ENCODE data around the gene CDC40.
A peak's percentile ranks its signal among the peaks of the same experiment; 100 is the strongest.
"Not testable (repeated sequence)": the region's sequence is repeated elsewhere in the genome, so short reads cannot be mapped to it uniquely, and the experiment has no call there.

CDC40 gene

DNA sequence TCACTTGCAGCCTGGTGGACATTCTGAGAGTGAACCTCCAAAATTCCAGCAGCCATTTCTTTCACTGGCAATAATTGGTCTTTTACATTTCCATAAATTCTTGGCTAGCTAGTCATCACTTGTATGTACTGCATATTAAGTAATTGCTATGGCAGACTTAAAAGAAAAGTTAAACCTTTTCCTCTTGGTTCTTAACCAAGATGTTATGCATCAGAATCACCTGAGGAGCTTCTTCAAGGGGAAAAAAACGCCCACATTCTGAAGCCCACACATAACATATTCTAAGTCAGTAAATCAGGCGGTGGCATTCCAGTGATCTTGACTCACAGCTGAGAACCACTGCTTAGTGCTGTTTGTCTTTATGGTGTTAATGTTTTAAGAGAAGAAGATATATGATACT is 37.0 kb downstream of the CDC40 start:
- no peak overlapping the region for H3K4me3 ChIP-seq (ENCODE audit: control insufficient read depth, low read depth, low read length)
- TF ChIP-seq, protein P1, sequence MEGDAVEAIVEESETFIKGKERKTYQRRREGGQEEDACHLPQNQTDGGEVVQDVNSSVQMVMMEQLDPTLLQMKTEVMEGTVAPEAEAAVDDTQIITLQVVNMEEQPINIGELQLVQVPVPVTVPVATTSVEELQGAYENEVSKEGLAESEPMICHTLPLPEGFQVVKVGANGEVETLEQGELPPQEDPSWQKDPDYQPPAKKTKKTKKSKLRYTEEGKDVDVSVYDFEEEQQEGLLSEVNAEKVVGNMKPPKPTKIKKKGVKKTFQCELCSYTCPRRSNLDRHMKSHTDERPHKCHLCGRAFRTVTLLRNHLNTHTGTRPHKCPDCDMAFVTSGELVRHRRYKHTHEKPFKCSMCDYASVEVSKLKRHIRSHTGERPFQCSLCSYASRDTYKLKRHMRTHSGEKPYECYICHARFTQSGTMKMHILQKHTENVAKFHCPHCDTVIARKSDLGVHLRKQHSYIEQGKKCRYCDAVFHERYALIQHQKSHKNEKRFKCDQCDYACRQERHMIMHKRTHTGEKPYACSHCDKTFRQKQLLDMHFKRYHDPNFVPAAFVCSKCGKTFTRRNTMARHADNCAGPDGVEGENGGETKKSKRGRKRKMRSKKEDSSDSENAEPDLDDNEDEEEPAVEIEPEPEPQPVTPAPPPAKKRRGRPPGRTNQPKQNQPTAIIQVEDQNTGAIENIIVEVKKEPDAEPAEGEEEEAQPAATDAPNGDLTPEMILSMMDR (IDR thresholded peaks at IDR 0.05; ENCODE audit: control insufficient read depth, insufficient read depth, low read depth, low read length, missing control alignments), result no peak
- no peak for DNase-seq (ENCODE audit: low read depth)

DNA sequence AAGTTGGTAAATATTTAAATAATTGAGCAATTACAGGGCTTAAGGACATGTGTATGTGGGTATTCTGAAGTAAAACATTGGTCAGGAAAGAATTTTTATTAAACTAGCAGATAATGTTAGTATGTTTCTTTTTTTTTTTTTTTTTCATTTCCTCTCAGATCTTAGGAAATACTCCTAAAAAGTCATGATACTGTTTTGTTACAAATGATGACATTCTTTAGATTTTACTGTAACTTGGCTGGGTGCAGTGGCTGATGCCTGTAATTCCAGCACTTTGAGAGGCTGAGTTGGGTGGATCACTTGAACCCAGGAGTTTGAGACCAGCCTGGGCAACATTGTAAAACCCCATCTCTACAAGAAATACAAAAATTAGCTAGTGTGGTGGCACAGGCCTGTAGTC is 41.5 kb downstream of the CDC40 start:
- no peak overlapping the region for H3K4me3 ChIP-seq (ENCODE audit: control insufficient read depth, low read depth, low read length)
- TF ChIP-seq, protein P1 (IDR thresholded peaks at IDR 0.05; ENCODE audit: control insufficient read depth, insufficient read depth, low read depth, low read length, missing control alignments), result no peak
- DNase-seq (ENCODE audit: low read depth), result peak; percentile 32

DNA sequence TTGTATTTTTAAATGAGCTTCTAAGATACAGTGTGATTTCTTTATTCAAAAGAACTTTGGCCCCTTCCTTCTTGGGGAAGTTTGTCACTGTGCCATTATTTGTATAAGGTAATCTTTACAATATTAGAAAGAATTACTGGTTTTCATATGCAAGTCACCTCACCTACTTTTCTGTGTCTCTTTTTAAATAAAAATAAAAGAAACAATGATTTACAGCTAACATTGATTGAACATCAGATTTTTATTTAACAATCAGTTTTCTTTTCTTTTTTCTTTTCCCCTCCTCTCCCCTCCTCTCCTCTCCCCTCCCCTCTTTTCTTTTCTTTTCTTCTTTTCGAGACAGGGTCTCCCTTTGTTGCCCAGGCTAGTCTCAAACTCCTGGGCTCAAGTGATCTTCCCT is 46.0 kb downstream of the CDC40 start:
- TF ChIP-seq, protein P1 (IDR thresholded peaks at IDR 0.05; ENCODE audit: control insufficient read depth, insufficient read depth, low read depth, low read length, missing control alignments), result no peak
- no peak for DNase-seq (ENCODE audit: low read depth)
- H3K4me3 ChIP-seq (ENCODE audit: control insufficient read depth, low read depth, low read length), result no peak overlapping the region

DNA sequence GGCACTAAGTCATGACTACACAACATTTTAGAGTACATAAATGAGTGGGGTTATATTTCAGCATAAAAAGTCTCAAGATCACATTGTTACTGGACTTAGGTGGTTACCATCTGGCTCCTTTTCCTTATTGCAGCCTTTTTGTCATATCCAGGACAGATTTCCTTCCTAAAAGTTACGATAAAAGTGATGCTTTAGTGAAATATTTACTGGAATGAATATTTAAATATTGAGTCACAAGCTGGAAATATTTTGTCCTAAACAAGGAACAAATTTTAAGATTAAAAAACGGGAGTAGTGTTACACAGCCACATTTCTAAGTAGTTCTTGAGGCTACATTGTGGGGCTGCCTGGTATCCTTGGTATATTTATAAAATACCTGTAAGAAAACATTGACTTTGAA is 52.2 kb downstream of the CDC40 start:
- peak; percentile 52 for DNase-seq (ENCODE audit: low read depth)
- TF ChIP-seq, protein P1 (IDR thresholded peaks at IDR 0.05; ENCODE audit: control insufficient read depth, insufficient read depth, low read depth, low read length, missing control alignments), result no peak
- no peak overlapping the region for H3K4me3 ChIP-seq (ENCODE audit: control insufficient read depth, low read depth, low read length)

DNA sequence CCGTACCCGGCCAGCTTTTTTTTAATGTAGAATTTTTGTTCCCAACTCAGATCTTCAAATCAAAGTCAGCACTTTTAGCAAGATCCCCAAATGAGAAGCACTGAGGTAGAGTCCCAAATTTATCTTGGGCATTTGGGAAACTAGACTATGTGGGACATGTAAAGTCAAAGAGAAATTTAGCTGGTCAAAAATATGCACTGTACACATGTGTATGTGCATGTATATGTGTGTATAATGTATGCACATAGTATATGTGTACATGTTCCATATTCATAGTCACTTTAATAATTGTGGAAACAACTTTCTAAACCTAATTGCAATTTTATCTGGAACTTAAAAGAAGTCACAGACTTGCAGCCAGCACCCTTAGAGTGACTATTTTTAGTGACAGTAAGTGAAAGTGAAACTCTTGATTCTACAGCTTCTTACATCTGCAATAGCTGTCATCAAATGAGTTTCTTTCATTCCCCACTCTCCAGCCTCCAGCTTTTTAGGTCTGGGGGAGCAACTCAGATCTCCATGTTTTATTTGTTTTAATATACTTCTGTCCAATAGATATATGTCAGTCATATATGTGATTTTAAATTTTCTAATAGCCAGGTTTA is 53.6 kb downstream of the CDC40 start:
- H3K4me3 ChIP-seq (ENCODE audit: control insufficient read depth, low read depth, low read length), result no peak overlapping the region
- TF ChIP-seq, protein P1 (IDR thresholded peaks at IDR 0.05; ENCODE audit: control insufficient read depth, insufficient read depth, low read depth, low read length, missing control alignments), result no peak
- DNase-seq (ENCODE audit: low read depth), result no peak

DNA sequence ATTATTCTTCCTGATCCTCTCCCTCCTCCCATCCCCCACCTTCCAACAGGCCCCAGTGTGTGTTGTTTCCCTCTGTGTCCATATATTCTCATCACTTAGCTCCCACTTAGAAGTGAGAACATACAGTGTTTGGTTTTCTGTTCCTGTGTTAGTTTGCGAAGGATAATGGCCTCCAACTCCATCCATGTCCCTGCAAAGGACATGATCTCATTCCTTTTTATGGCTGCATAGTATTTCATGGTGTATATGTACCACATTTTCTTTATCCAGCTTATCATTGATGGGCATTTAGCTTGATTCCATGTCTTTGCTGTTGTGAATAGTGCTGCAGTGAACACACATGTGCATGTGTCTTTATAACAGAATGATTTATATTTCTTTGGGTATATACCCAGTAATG is 55.8 kb downstream of the CDC40 start:
- DNase-seq (ENCODE audit: low read depth), result not testable (repeated sequence)

DNA sequence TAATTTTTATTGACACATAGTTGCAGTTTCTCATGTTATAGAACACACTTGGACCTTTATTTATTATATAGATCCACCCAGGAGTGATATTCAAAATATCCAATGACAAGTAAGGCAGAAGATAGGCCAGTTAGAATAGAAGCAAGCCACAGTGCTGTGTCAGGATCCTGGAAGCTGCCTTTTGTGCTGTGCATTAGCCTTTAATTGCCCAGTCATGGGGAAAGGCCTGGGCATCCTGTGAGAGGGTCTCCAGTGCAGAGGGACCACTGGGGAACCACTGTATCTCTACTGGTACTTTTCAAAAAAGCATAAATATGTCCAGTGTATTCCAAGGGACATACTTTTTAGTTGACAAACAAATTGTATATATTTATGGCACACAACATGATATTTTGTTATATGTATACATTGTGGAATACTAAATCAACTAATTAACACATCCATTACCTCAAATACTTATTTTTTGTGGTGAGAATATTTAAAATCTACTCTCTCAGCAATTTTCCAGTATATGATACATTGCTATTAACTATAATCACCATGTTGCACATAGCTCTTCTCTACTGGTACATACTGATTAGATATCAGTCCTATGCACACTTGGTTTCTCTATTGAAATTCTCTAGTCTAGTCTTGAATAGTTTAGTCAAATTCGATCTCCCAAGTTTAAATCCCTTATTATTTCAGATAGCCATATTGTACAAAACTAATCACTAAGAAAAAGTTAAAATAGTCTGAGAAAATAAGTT is 59.5 kb downstream of the CDC40 start:
- no peak for DNase-seq (ENCODE audit: low read depth)
- TF ChIP-seq, protein P1 (IDR thresholded peaks at IDR 0.05; ENCODE audit: control insufficient read depth, insufficient read depth, low read depth, low read length, missing control alignments), result no peak
- H3K4me3 ChIP-seq (ENCODE audit: control insufficient read depth, low read depth, low read length), result no peak overlapping the region

More for the DNA sequence above, 55.8 kb downstream of the CDC40 start:
- not testable (repeated sequence) for H3K4me3 ChIP-seq (ENCODE audit: control insufficient read depth, low read depth, low read length)

DNA sequence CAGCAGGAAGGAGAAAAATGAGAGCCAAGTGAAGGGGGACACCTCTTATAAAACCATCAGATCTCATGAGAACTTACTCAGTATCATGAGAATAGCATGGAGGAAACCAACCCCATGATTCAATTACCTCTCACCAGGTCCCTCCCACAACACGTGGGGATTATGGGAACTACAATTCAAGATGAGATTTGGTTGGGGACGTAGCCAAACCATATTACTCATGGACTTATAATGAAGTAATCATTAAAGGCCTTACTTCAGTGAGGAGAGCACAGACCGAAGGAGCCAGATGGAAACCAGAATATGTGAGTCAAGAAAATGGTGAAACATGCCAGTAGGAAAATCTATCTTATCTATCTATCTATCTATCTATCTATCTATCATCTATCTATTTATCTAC is 64.4 kb downstream of the CDC40 start:
- not testable (repeated sequence) for DNase-seq (ENCODE audit: low read depth); H3K4me3 ChIP-seq (ENCODE audit: control insufficient read depth, low read depth, low read length)

Measured in AG09309 (cell line).